Erythroblast (primary cell): ENCODE data around the gene INIP.

Experiments used
- GATA1 ChIP-seq: IDR thresholded peaks from 2 replicates; pipeline ENCODE4 v1.6.1; 2011; ENCODE audit warnings: low read depth, mild to moderate bottlenecking, control low read depth, low read length, moderate library complexity
- POLR2A ChIP-seq: IDR thresholded peaks from 2 replicates; pipeline ENCODE4 v1.6.1; 2011; ENCODE audit warnings: mild to moderate bottlenecking, low read length

GRCh38 chr9:112700085-112700484 lies 17.8 kb downstream of the INIP start:
- TF ChIP-seq POLR2A = no peak
- no peak for TF ChIP-seq GATA1
